Kidney (tissue), 14 donors: ENCODE results near the gene SH3BP4. TPM values are rescaled to one million over a fixed set of nuclear protein-coding genes. Genes with fewer than 3 reads are reported as not detected.

ENCODE experiments used
- DNase-seq, 5 donors: peaks; one replicate each; pipeline ENCODE4 v3.0.0-alpha.2; 2013 to 2020
- FAIRE-seq: peaks from 2 replicates; lab custom pipeline; 2012; peaks lifted over from hg19 to GRCh38; lab: Jason Lieb, UNC
- H3K27ac ChIP-seq, 2 donors: one replicate each; pipeline ENCODE4 v1.7.0; 2013; ENCODE audit warnings: low read depth in 2 of 2, low read length in 2 of 2, inconsistent platforms in 1 of 2
- H3K27me3 ChIP-seq: one replicate; pipeline ENCODE4 v1.7.1; 2013; ENCODE audit warnings: low read length, inconsistent platforms; ENCODE audit not compliant: control insufficient read depth, insufficient read depth
- H3K36me3 ChIP-seq, 3 donors: one replicate each; pipeline versions ENCODE4 v1.7.0 to v1.7.1; 2013; ENCODE audit warnings: low read length in 3 of 3, control low read depth in 1 of 3, inconsistent platforms in 1 of 3; ENCODE audit not compliant: insufficient read depth in 3 of 3, control insufficient read depth in 2 of 3
- H3K4me1 ChIP-seq, 3 donors: one replicate each; pipeline versions ENCODE4 v1.7.0 to v1.7.1; 2013; ENCODE audit warnings: low read length in 3 of 3, inconsistent platforms in 1 of 3, low read depth in 1 of 3; ENCODE audit not compliant: control insufficient read depth in 2 of 3, insufficient read depth in 2 of 3
- H3K4me3 ChIP-seq, 3 donors: one replicate each; pipeline versions ENCODE4 v1.7.0 to v1.8.1; 2013; ENCODE audit warnings: low read length in 3 of 3, control low read depth in 1 of 3, inconsistent platforms in 1 of 3
- H3K9ac ChIP-seq, 3 donors: one replicate each; pipeline versions ENCODE4 v1.7.0 to v1.7.1; 2013; ENCODE audit warnings: low read length in 3 of 3, control low read depth in 1 of 3, inconsistent platforms in 1 of 3
- H3K9me3 ChIP-seq, 3 donors: one replicate each; pipeline versions ENCODE4 v1.7.0 to v1.7.1; 2013; ENCODE audit warnings: low read length in 3 of 3, control low read depth in 1 of 3, inconsistent platforms in 1 of 3; ENCODE audit not compliant: control insufficient read depth in 2 of 3, insufficient read depth in 1 of 3
- intact Hi-C: fragments of 100-400 bp; cut with DNase I; formaldehyde crosslinking; loops from one replicate; pipeline ENCODE4 v1.11.1; 2022
- polyA plus RNA-seq: library from polyadenylated mRNA; stranded (reverse); fragments of 350-450 nt; fragmentation: Illumina TruSeq; extraction: RNeasy Lipid Tissue Mini Kit (QIAGEN cat#74804); gene quantifications from one replicate; pipeline ENCODE4 v1.2.3, GENCODE V29; 2014; ENCODE audit warnings: low read depth, low replicate concordance; ENCODE audit not compliant: insufficient read depth
- total RNA-seq: library from RNA; stranded (reverse); fragmentation: NEBNext Ultra II Directional; extraction: Animal tissue kit (Norgen Biotek cat#: 25700); gene quantifications from one replicate; pipeline ENCODE4 v1.2.1, GENCODE V29; 2021
- TF ChIP-seq, protein P1 (sequence below): IDR thresholded peaks from 3 replicates; pipeline ENCODE4 v1.5.1; 2012; ENCODE audit warnings: mild to moderate bottlenecking, moderate library complexity, borderline replicate concordance; ENCODE audit not compliant: insufficient read depth; ENCODE audit errors: extremely low read depth
- donor health status: control.
- donor health status: control.
- donor health status: control.
- donor health status: control.
- donor health status: control.
- donor health status: DM: yes; HTN: yes; CAD: no.
- donor health status: Normal renal cell carcinoma (clear cell type).

The SH3BP4 gene
- total and polyA plus RNA-seq, 2 donors from 2014 or later: 20.0 to 52.9 TPM

DNA sequence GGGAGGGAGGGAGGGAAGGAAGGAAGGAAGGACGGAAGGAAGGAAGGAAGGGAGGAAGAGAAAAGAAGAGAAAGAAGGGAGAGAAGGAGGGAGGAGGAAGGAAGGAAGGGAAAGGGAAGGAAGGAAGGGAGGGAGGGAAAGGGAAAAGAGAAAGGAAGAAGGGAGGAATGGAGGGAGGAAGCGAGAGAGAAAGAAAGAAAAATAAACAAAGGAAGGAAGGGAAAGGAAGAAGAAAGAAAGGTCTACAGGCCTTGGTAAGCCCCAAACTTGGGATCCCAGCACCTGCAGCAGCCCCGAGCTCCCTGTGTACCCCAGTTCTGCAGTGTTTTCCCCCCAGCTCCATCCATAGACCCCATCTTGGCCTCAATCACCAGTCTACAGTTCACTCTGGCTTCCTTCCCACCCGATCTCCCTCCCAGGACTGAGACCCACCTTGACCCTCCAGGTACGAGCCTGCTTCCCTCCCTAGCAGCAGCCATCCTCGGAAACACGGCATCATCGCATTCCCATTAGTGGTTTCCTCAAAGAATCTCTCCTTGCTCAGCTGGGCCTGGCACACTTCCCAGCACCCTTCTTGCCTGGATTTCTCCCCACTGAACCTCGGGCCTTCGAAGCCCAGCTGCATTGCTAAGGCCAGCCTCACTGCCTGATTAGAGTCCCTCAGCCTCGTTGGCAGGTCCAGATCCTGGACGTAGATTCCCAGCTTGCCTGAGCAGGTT lies 46.1 kb upstream of the SH3BP4 start:
- Histone ChIP-seq H3K4me1 (no peaks in the 10 kb centered on the region), H3K4me3 (no peak overlapping the region), H3K9ac (no peak overlapping the region), H3K27ac (no peak overlapping the region), H3K9me3 (no peaks in the 10 kb centered on the region), H3K36me3 (no peaks in the 10 kb centered on the region), H3K27me3 (no peaks in the 10 kb centered on the region)
- DNase-seq (no peak), FAIRE-seq (no peak)
- intact Hi-C loops: no loop called here
- TF ChIP-seq, protein P1, sequence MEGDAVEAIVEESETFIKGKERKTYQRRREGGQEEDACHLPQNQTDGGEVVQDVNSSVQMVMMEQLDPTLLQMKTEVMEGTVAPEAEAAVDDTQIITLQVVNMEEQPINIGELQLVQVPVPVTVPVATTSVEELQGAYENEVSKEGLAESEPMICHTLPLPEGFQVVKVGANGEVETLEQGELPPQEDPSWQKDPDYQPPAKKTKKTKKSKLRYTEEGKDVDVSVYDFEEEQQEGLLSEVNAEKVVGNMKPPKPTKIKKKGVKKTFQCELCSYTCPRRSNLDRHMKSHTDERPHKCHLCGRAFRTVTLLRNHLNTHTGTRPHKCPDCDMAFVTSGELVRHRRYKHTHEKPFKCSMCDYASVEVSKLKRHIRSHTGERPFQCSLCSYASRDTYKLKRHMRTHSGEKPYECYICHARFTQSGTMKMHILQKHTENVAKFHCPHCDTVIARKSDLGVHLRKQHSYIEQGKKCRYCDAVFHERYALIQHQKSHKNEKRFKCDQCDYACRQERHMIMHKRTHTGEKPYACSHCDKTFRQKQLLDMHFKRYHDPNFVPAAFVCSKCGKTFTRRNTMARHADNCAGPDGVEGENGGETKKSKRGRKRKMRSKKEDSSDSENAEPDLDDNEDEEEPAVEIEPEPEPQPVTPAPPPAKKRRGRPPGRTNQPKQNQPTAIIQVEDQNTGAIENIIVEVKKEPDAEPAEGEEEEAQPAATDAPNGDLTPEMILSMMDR: no peak

DNA sequence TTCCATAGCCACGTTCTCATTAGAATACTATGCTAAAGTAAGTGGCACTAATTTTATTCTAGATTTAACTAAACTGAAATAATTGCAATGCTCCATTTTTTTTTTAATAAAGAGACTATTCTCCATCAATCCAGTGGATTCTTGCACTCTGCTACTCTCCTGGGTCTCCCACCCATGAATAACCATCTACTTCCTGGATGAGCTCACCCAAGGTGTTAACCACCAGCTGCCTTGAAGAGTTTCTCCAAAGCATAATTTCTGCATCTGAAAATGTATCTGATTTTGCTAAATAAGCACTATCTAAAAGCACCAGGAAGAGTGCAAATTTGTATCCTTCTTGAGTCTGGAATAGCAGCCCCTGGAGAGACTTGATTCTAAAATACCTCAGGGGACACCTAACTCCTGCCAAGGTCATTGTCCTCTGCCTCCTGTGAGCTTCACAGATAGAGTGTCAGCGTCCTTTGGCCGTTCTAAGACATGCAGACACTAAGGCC lies 41.6 kb upstream of the SH3BP4 start:
- TF ChIP-seq, protein P1: no peak
- H3K36me3 ChIP-seq: no peaks in the 10 kb centered on the region
- no peaks in the 10 kb centered on the region for H3K4me1 ChIP-seq
- no peak for FAIRE-seq
- H3K27me3 ChIP-seq: no peaks in the 10 kb centered on the region
- no peak overlapping the region for H3K9ac ChIP-seq
- H3K27ac ChIP-seq: no peak overlapping the region
- no peaks in the 10 kb centered on the region for H3K9me3 ChIP-seq
- no peak for DNase-seq
- intact Hi-C loops: no loop called here
- H3K4me3 ChIP-seq: no peak overlapping the region

DNA sequence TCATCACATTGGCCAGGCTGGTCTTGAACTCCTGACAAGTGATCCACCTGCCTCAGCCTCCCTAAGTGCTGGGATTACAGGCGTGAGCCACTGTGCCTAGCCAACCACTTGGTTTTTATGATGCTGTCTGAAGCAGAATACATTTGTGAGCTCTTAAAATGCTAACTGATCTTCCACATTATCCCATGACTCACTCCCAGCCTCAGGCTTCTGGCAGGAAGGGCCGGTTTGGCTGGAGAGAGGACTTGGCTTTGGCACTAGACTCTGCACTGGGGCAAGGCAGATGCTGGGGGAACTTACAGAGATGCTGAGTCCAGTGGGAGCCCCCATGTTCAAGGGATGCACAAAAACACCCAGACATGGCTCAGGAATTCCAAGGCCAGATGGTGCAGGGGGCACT lies 40.5 kb upstream of the SH3BP4 start:
- Histone ChIP-seq H3K27me3 (no peaks in the 10 kb centered on the region), H3K36me3 (no peaks in the 10 kb centered on the region), H3K9me3 (no peaks in the 10 kb centered on the region), H3K4me1 (no peaks in the 10 kb centered on the region), H3K4me3 (no peak overlapping the region), H3K27ac (no peak overlapping the region), H3K9ac (no peak overlapping the region)
- TF ChIP-seq, protein P1: no peak
- intact Hi-C loops: no loop called here
- FAIRE-seq (no peak), DNase-seq (no peak)
